ACC112 (cell line): Measurements from ENCODE around the gene LRRC37B.
"Not testable (repeated sequence)": the region's sequence is repeated elsewhere in the genome, so short reads cannot be mapped to it uniquely, and the experiment has no call there.

ENCODE experiments used
- H2AFZ ChIP-seq: fragments of 200-600 bp; sonication (generic); one replicate; pipeline ENCODE4 v1.6.0; 2017; ENCODE audit warnings: antibody characterized with exemption, low read length; ENCODE audit not compliant: unreplicated experiment
- H3K27ac ChIP-seq: fragments of 200-600 bp; sonication (generic); 2 replicates; pipeline ENCODE4 v1.5.1; 2014; ENCODE audit warnings: low read depth, mild to moderate bottlenecking, antibody characterized with exemption, low read length, moderate library complexity
- H3K27me3 ChIP-seq: fragments of 200-600 bp; sonication (generic); 2 replicates; pipeline ENCODE4 v1.6.1; 2014; ENCODE audit warnings: mild to moderate bottlenecking, antibody characterized with exemption, low read length, moderate library complexity, mixed read lengths; ENCODE audit not compliant: insufficient read depth
- H3K36me3 ChIP-seq: fragments of 200-600 bp; sonication (generic); 2 replicates; pipeline ENCODE4 v1.6.1; 2016; ENCODE audit warnings: mild to moderate bottlenecking, antibody characterized with exemption, low read length, moderate library complexity, mixed read lengths; ENCODE audit not compliant: insufficient read depth
- H3K4me1 ChIP-seq: fragments of 200-600 bp; sonication (generic); one replicate; pipeline ENCODE4 v1.6.1; 2016; ENCODE audit warnings: low read length, mixed read lengths; ENCODE audit not compliant: insufficient read depth, unreplicated experiment, control insufficient read depth
- H3K4me3 ChIP-seq: fragments of 200-600 bp; sonication (generic); 2 replicates; pipeline ENCODE4 v1.5.1; 2014; ENCODE audit warnings: mild to moderate bottlenecking, low read depth, low read length
- H3K79me2 ChIP-seq: fragments of 200-600 bp; sonication (generic); one replicate; pipeline ENCODE4 v1.6.0; 2016; ENCODE audit warnings: low read length; ENCODE audit not compliant: control insufficient read depth, unreplicated experiment, insufficient read depth

The LRRC37B gene

DNA sequence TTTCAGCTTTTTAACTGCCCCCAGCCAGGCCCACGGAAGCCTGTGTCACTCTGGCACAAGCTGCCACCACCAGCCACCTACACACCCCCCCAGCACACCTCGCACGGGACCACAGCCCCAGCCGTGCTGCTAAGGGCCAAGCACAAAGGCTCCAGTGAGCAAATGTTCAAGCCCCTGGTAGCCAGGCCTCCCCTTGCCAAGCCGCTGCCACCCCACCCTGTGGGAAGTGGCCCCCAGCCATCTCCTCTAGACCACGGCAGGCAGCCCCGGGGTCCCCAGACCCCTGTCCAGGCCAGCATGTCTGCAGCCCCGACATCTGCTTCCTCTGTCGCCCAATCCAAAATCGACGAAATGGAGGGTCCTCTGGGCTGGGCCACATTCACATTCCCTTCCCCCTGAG lies 35.1 kb downstream of the LRRC37B start:
- H3K27me3 ChIP-seq, H3K36me3 ChIP-seq, H3K4me1 ChIP-seq, H3K27ac ChIP-seq, H3K79me2 ChIP-seq, H2AFZ ChIP-seq, H3K4me3 ChIP-seq: not testable (repeated sequence)

GRCh38 chr17:32045611-32046010 lies 38.4 kb downstream of the LRRC37B start:
- not testable (repeated sequence) for H3K36me3 ChIP-seq, H3K27ac ChIP-seq, H2AFZ ChIP-seq, H3K4me1 ChIP-seq, H3K79me2 ChIP-seq, H3K4me3 ChIP-seq, H3K27me3 ChIP-seq

DNA sequence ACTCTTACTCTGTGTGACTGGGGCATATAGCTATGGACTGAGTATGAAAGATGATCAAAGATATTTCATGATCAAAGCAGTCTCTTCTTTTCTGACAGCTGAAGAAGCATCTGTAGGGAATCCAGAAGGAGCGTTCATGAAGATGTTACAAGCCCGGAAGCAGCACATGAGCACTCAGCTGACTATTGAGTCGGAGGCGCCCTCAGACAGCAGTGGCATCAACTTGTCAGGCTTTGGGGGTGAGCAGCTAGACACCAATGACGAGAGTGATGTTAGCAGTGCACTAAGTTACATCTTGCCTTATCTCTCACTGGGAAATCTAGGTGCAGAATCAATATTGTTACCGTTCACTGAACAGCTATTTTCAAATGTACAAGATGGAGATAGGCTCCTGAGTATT lies 40.5 kb downstream of the LRRC37B start:
- H3K36me3 ChIP-seq, H3K4me1 ChIP-seq, H3K27ac ChIP-seq, H3K27me3 ChIP-seq, H2AFZ ChIP-seq, H3K79me2 ChIP-seq, H3K4me3 ChIP-seq: not testable (repeated sequence)

DNA sequence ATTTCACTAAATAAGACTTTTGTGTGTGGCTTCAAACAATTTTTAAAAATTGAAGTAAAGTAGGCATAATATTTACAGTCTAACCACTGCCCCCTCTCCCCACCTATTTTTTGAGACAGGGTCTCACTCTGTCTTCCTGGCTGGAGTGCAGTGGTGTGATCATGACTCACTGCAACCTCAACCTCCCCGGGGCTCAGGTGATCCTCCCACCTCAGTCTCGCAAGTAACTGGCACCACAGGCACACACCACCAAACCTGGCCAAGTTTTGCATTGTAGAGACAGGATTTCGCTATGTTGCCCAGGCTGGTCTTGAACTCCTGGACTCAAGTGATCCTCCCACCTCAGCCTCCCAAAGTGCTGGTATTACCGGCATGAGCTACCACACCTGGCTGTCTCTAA lies 47.8 kb downstream of the LRRC37B start:
- H3K4me3 ChIP-seq, H3K4me1 ChIP-seq, H3K36me3 ChIP-seq: not testable (repeated sequence)

GRCh38 chr17:32055425-32055824 lies 48.2 kb downstream of the LRRC37B start:
- not testable (repeated sequence) for H2AFZ ChIP-seq, H3K4me3 ChIP-seq, H3K4me1 ChIP-seq, H3K36me3 ChIP-seq, H3K27ac ChIP-seq, H3K27me3 ChIP-seq, H3K79me2 ChIP-seq

More for the DNA sequence above, 47.8 kb downstream of the LRRC37B start:
- H3K27ac ChIP-seq, H2AFZ ChIP-seq, H3K27me3 ChIP-seq, H3K79me2 ChIP-seq: not testable (repeated sequence)

GRCh38 chr17:32056500-32056899 lies 49.3 kb downstream of the LRRC37B start:
- not testable (repeated sequence) for H3K79me2 ChIP-seq, H3K4me3 ChIP-seq, H3K27me3 ChIP-seq, H3K4me1 ChIP-seq, H3K36me3 ChIP-seq, H2AFZ ChIP-seq, H3K27ac ChIP-seq

- not testable (repeated sequence) for H3K27me3 ChIP-seq, H3K79me2 ChIP-seq, H2AFZ ChIP-seq, H3K4me1 ChIP-seq, H3K4me3 ChIP-seq, H3K36me3 ChIP-seq, H3K27ac ChIP-seq
These were observed 50.4 kb downstream of the LRRC37B start for GRCh38 chr17:32057460-32058105.

- H3K79me2 ChIP-seq, H3K4me3 ChIP-seq, H2AFZ ChIP-seq, H3K27ac ChIP-seq, H3K36me3 ChIP-seq, H3K4me1 ChIP-seq, H3K27me3 ChIP-seq: not testable (repeated sequence)
These were observed 53.5 kb downstream of the LRRC37B start for GRCh38 chr17:32060695-32061094.

- not testable (repeated sequence) for H3K4me3 ChIP-seq, H3K79me2 ChIP-seq, H2AFZ ChIP-seq, H3K36me3 ChIP-seq, H3K27me3 ChIP-seq, H3K27ac ChIP-seq, H3K4me1 ChIP-seq
These were observed 54.7 kb downstream of the LRRC37B start for GRCh38 chr17:32061840-32062239.

GRCh38 chr17:32064091-32064490 lies 56.9 kb downstream of the LRRC37B start:
- H3K79me2 ChIP-seq, H3K27ac ChIP-seq, H2AFZ ChIP-seq, H3K27me3 ChIP-seq, H3K36me3 ChIP-seq, H3K4me1 ChIP-seq, H3K4me3 ChIP-seq: not testable (repeated sequence)

DNA sequence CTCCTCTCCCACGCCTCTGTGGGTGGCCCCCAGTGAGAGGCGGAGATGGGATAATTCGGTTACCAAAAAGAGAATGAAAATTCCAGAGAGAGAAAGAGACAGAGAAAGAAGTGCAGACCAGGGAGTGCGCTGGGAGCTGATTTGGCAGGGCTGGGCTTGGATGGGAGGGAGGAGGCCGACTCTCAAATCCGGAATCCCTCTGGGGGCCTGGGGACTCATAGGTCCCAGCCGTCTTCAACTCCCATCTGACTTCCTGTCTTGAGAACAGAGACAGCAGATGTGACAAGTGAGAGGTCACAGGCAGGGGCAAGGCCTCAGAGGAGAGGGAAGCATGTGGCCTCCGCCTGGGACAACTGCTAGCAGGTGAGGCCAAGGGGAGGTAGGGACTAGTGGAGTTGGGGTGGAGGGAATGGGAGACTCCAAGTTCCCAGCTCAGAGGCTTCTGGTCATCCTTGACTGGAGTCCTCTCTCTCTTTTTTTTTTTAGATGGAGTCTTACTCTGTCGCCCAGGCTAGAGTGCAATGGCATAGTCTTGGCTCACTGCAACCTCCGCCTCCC lies 59.0 kb downstream of the LRRC37B start:
- H3K36me3 ChIP-seq, H3K4me3 ChIP-seq, H3K27ac ChIP-seq, H3K79me2 ChIP-seq, H2AFZ ChIP-seq, H3K4me1 ChIP-seq, H3K27me3 ChIP-seq: not testable (repeated sequence)
